ENCODE measurements around the gene NTM.

DNA sequence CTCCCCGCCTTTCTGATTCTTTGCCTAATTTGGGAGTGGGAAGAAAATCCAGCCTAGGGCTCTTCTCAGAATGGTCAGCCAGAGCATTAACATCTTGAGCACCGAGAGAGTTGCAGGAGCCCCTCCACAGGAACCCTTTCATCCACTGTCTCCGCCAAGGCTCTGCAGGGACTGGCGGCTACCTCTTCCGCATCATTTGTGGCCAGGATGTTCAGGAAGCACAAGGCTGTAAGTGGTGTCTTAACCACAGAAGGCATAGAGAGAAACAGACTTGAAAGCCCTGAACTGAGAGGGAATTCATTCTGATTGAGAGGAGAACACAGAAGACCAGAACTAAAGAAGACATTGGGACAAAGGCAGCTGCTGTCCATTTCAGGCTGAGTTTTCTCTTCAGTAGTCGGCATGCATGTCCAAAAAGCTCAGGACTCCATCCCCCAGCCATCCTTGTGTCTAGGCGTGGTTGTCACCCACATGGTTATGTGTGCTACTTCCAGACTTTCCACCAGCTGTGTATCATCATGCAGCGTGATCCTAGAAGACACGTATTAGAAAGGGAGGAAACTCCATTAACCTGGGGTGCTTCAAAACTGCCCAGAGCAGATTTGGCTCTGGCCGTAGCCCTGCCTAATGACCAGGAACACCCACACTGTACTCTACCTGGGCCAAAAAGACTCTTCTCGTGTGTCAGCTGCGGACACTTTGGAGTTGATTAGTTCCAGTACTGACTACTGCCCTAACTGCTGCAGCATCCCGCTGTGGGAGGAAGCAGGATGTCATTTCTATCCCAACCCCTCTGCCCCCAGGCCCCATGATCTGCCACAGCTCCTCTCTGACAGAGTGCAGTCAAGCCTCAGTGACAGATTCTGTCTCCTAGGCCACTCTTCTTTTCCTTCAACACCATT, 725.1 kb downstream of the NTM start:
- TF ChIP-seq, protein P1, sequence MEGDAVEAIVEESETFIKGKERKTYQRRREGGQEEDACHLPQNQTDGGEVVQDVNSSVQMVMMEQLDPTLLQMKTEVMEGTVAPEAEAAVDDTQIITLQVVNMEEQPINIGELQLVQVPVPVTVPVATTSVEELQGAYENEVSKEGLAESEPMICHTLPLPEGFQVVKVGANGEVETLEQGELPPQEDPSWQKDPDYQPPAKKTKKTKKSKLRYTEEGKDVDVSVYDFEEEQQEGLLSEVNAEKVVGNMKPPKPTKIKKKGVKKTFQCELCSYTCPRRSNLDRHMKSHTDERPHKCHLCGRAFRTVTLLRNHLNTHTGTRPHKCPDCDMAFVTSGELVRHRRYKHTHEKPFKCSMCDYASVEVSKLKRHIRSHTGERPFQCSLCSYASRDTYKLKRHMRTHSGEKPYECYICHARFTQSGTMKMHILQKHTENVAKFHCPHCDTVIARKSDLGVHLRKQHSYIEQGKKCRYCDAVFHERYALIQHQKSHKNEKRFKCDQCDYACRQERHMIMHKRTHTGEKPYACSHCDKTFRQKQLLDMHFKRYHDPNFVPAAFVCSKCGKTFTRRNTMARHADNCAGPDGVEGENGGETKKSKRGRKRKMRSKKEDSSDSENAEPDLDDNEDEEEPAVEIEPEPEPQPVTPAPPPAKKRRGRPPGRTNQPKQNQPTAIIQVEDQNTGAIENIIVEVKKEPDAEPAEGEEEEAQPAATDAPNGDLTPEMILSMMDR (IDR thresholded peaks at IDR 0.05), result no peak
- TF ChIP-seq POLR2A (IDR thresholded peaks at IDR 0.05), result no peak

Data from uterus (tissue), 2 donors.